Stimulated activated CD8-positive, alpha-beta memory T cell treated with anti-CD3 and anti-CD28 coated beads, Interleukin-15, amount 100 ng/mL, for 4 hours (primary cell): ENCODE data around the gene VKORC1L1.
"Not testable (repeated sequence)": the region's sequence is repeated elsewhere in the genome, so short reads cannot be mapped to it uniquely, and the experiment has no call there.

ENCODE experiments used
- DNase-seq, 2 donors: peaks; one replicate each; pipeline ENCODE4 v3.0.0-alpha.2; 2020; ENCODE audit warnings: low read depth in 2 of 2

Gene VKORC1L1

GRCh38 chr7:65872776-65873581, at the start of gene VKORC1L1:
VKORC1L1 (plus strand) TSS chr7:65873074; CDS start chr7:65873372, 298 bp downstream.
- DNase-seq, result peak; percentile 88 to 93

- no peak for DNase-seq
Measured at GRCh38 chr7:65827366-65827765, 45.5 kb upstream of the VKORC1L1 start.

- DNase-seq, result no peak
Measured at GRCh38 chr7:65832281-65832680, 40.6 kb upstream of the VKORC1L1 start.

GRCh38 chr7:65836684-65837083, 36.2 kb upstream of the VKORC1L1 start:
- DNase-seq, result not testable (repeated sequence)

- DNase-seq, result not testable (repeated sequence)
Measured at GRCh38 chr7:65837541-65837956, 35.3 kb upstream of the VKORC1L1 start.

- DNase-seq, result no peak
Measured at GRCh38 chr7:65839846-65840245, 33.0 kb upstream of the VKORC1L1 start.

GRCh38 chr7:65840446-65840845, 32.4 kb upstream of the VKORC1L1 start:
- no peak for DNase-seq

- not testable (repeated sequence) for DNase-seq
Measured at GRCh38 chr7:65843616-65844015, 29.3 kb upstream of the VKORC1L1 start.

- DNase-seq, result no peak
Measured at GRCh38 chr7:65846008-65846570, 26.8 kb upstream of the VKORC1L1 start.

GRCh38 chr7:65853426-65853825, 19.4 kb upstream of the VKORC1L1 start:
- DNase-seq, result not testable (repeated sequence)

GRCh38 chr7:65853892-65854291, 19.0 kb upstream of the VKORC1L1 start:
- not testable (repeated sequence) for DNase-seq

GRCh38 chr7:65857321-65857894, 15.5 kb upstream of the VKORC1L1 start:
- not testable (repeated sequence) for DNase-seq

- DNase-seq, result not testable (repeated sequence)
Measured at GRCh38 chr7:65858660-65859059, 14.2 kb upstream of the VKORC1L1 start.

GRCh38 chr7:65866244-65866643, 6.6 kb upstream of the VKORC1L1 start:
- DNase-seq, result not testable (repeated sequence)

- DNase-seq, result not testable (repeated sequence)
Measured at GRCh38 chr7:65867681-65868080, 5.2 kb upstream of the VKORC1L1 start.

GRCh38 chr7:65869312-65869711, 3.6 kb upstream of the VKORC1L1 start:
- not testable (repeated sequence) for DNase-seq

GRCh38 chr7:65871451-65871850, 1.4 kb upstream of the VKORC1L1 start:
- DNase-seq, result not testable (repeated sequence)

- DNase-seq, result peak; percentile 0 to 8
Measured at GRCh38 chr7:65873582-65874193, 814 bp downstream of the VKORC1L1 start.

- DNase-seq, result not testable (repeated sequence)
Measured at GRCh38 chr7:65875715-65876114, 2.8 kb downstream of the VKORC1L1 start.

GRCh38 chr7:65879292-65880153, 6.6 kb downstream of the VKORC1L1 start:
- not testable (repeated sequence) for DNase-seq

- DNase-seq, result not testable (repeated sequence)
Measured at GRCh38 chr7:65880242-65880641, 7.4 kb downstream of the VKORC1L1 start.
